Fibroblast of mammary gland (primary cell): ENCODE measurements around the gene RPLP1.

Experiments
- DNase-seq: peaks from one replicate; pipeline ENCODE4 v3.0.0-alpha.2; 2010; ENCODE audit warnings: low read depth
- H3K4me3 ChIP-seq: 2 replicates; pipeline ENCODE4 v1.5.1; 2011; ENCODE audit warnings: low read depth, mild to moderate bottlenecking, low read length, moderate library complexity; ENCODE audit not compliant: control insufficient read depth
- CTCF ChIP-seq: conservative IDR thresholded peaks from 2 replicates; pipeline ENCODE4 v1.5.1; 2011; ENCODE audit warnings: low read depth, low read length, inconsistent platforms; ENCODE audit not compliant: control insufficient read depth, insufficient read depth

RPLP1 gene

GRCh38 chr15:69468241-69469121 is 15.9 kb downstream of the RPLP1 start:
- no peak for TF ChIP-seq CTCF
- no peak overlapping the region for H3K4me3 ChIP-seq
- peak; percentile 47 for DNase-seq

DNA sequence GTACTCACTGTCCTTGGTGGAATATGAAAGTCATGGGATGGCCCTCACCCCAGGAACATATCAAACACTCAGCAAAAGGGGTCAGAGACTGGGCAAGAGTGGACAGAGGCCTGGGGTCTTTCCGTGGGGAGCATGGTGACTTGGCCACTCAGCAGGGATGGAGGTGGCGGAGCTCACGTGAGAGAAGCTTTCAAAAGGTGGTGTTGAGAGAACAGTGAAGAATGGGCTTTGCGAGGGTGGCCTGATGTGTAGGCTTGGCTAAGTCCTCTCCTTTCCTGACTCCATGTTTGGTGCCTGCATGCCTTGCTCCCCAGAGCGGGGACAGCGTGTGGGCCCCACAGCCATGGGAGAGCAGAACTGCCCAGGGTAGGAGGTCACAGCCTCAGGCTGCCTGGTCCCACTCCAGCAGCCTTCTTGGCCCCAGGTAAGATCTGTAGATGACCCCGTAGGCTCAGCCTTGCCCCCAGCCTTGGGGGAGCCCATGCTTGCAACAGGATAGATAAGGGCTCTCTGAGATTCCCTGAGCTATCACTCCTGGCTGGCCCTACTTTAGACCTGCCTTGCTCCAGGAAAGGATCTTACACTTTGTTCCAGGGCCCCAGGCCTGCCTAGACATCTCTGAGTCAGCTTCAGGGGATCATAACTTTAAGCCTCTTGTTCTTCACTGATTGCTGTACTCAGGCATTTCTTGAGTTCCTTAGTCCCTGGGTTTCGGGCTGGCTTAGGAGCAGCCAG is 17.0 kb downstream of the RPLP1 start:
- no peak for DNase-seq
- no peak for TF ChIP-seq CTCF
- no peak overlapping the region for H3K4me3 ChIP-seq

DNA sequence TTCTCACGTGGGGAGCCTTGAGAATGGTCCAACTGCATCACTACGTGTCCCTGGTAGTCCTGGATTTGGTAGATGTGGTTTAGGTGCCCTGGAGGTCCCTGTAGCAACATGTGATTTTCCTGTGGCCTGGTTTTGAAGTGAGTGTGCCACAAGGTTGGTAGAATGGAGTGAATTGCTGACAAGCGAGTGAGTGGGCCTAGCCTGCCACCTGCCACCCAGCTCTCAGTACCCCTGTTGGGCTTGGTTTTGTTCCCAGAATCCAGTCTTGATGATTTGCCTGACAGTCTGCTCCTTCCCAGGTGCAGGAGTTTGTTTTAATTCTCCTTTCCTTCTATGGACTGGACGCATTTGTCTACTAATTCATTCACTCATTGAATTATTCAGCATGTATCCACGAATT is 19.4 kb downstream of the RPLP1 start:
- no peak for TF ChIP-seq CTCF
- H3K4me3 ChIP-seq = no peak overlapping the region
- DNase-seq = no peak

GRCh38 chr15:69472562-69472961 is 19.9 kb downstream of the RPLP1 start:
- no peak overlapping the region for H3K4me3 ChIP-seq
- DNase-seq = no peak
- no peak for TF ChIP-seq CTCF

GRCh38 chr15:69474291-69474690 is 21.7 kb downstream of the RPLP1 start:
- no peak overlapping the region for H3K4me3 ChIP-seq
- no peak for DNase-seq
- no peak for TF ChIP-seq CTCF

DNA sequence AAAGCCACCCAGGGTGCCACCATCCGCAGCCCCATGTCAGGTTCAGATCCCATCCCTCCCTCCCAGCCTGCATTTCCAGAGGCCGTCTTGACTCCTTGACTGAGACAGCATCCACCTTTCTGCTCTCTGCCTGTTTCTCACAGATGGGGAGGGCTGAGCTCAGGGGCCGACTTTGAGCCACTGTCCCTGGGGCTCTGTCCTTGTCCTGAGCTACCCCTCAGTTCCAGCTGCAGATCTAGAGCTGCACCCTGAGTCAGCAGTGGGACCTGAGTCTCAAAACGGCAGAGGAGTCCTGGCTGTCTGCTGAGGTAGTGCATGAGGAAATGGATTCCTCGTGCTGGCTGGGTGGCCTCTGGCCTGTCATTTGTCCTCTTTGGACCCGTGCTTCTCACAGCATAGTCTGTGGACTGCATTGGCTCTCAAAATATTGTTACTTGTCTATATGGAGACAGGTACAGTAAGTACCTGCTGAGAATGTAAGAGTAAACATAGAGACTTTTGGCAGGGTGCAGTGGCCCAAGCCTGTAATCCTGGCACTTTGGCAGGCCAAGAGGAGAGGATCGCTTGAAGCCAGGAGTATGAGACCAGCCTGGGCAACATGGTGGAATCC is 22.3 kb downstream of the RPLP1 start:
- no peak for DNase-seq
- no peak for TF ChIP-seq CTCF
- H3K4me3 ChIP-seq = no peak overlapping the region
